HepG2 (cell line): ENCODE data around the gene GSG1. TPM values are rescaled to one million over a fixed set of nuclear protein-coding genes. Genes with fewer than 3 reads are reported as not detected.

Experiments used
- ATAC-seq: fragments of 200-7000 bp; cut with Tn5 transposase; 3 replicates; pipeline ENCODE4 v1.9.1; 2020; ENCODE audit warnings: mild to moderate bottlenecking, moderate library complexity
- BruUV-seq: library from RNA; stranded (reverse); fragments of 400-500 nt; replicated peaks from 2 replicates; lab custom pipeline; 2021; lab: Mats Ljungman, UMichigan
- CTCF ChIA-PET: fragments of 300-600 bp; formaldehyde crosslinking; extraction: SDS; loops from one replicate; lab custom pipeline; 2021; ENCODE audit warnings: low total read pairs, inconsistent platforms, low intra/inter-chr PET ratio; lab: Yijun Ruan, JAX
- POLR2A ChIA-PET: fragments of 350-600 bp; sonication (Branson Sonifier 250); formaldehyde crosslinking; loops from one replicate; lab custom pipeline; 2020; ENCODE audit warnings: antibody characterized with exemption, inconsistent platforms; lab: Yijun Ruan, JAX
- DNase-seq: peaks from one replicate; pipeline ENCODE4 v3.0.0-alpha.2; 2015; ENCODE audit warnings: low spot score
- FAIRE-seq: peaks from 3 replicates; lab custom pipeline; 2011; peaks lifted over from hg19 to GRCh38; lab: Jason Lieb, UNC
- H2AFZ ChIP-seq: one replicate; pipeline ENCODE4 v1.6.1; 2011; ENCODE audit warnings: low read length, inconsistent platforms
- H3K27ac ChIP-seq: fragments of 300-600 bp; 3 replicates; pipeline ENCODE4 v1.8.0; 2011; ENCODE audit warnings: mixed run types, mild to moderate bottlenecking, mixed read lengths, low read length, inconsistent platforms; ENCODE audit not compliant: insufficient read depth; ENCODE audit errors: extremely low read length
- H3K27me3 ChIP-seq, 2 experiments: fragments of 200-600 bp in 1 of 2; 2 replicates in 1 of 2; 3 replicates in 1 of 2; pipeline versions ENCODE4 v1.6.0 to v1.8.0; 2011; ENCODE audit warnings: low read length in 2 of 2, mild to moderate bottlenecking in 2 of 2, moderate library complexity in 2 of 2, inconsistent platforms in 1 of 2; ENCODE audit not compliant: insufficient read depth in 2 of 2, control insufficient read depth in 1 of 2
- H3K36me3 ChIP-seq, 2 experiments: fragments of 200-600 bp in 1 of 2; replicated peaks in 1 of 2; 2 replicates in 1 of 2; 3 replicates in 1 of 2; pipeline versions ENCODE4 v1.5.1 to v1.8.0; 2011; ENCODE audit warnings: low read length in 2 of 2, inconsistent platforms in 1 of 2; ENCODE audit not compliant: insufficient read depth in 2 of 2, control insufficient read depth in 1 of 2
- H3K4me1 ChIP-seq: 2 replicates; pipeline ENCODE4 v1.5.1; 2012; ENCODE audit warnings: low read length, inconsistent platforms; ENCODE audit not compliant: insufficient read depth
- H3K4me2 ChIP-seq: 2 replicates; pipeline ENCODE4 v1.6.0; 2011; ENCODE audit warnings: low read depth, low read length, inconsistent platforms
- H3K4me3 ChIP-seq, 3 experiments: fragments of 200-600 bp in 1 of 3; sonication (generic), shearing (Covaris generic) in 1 of 3; replicated peaks in 1 of 3; 2 replicates each; pipeline ENCODE4 v1.5.1; 2011 to 2016; ENCODE audit warnings: low read length in 3 of 3, inconsistent platforms in 2 of 3, low read depth in 2 of 3, mild to moderate bottlenecking in 2 of 3, control low read depth in 1 of 3, mixed read lengths in 1 of 3; ENCODE audit not compliant: insufficient read depth in 1 of 3
- H3K79me2 ChIP-seq: one replicate; pipeline ENCODE4 v1.6.1; 2011; ENCODE audit warnings: low read length, inconsistent platforms; ENCODE audit not compliant: insufficient read depth
- H3K9ac ChIP-seq: 2 replicates; pipeline ENCODE4 v1.6.0; 2011; ENCODE audit warnings: mild to moderate bottlenecking, low read depth, low read length, inconsistent platforms; ENCODE audit not compliant: insufficient read depth
- H3K9me3 ChIP-seq: 2 replicates; pipeline ENCODE4 v1.5.1; 2012; ENCODE audit warnings: mild to moderate bottlenecking, low read length
- H4K20me1 ChIP-seq: 2 replicates; pipeline ENCODE4 v1.6.0; 2011; ENCODE audit warnings: inconsistent platforms, mild to moderate bottlenecking, low read length, moderate library complexity; ENCODE audit not compliant: insufficient read depth
- BATF2 ChIP-seq: sonication (generic); formaldehyde crosslinking; IDR thresholded peaks from 2 replicates; pipeline ENCODE4 v1.8.0; 2022; ENCODE audit warnings: mild to moderate bottlenecking, missing genetic modification reagents, moderate library complexity
- CREB3 ChIP-seq: sonication (generic); formaldehyde crosslinking; IDR thresholded peaks from 2 replicates; pipeline ENCODE4 v1.5.0; 2020; ENCODE audit warnings: missing genetic modification reagents
- ESRRA ChIP-seq: sonication (generic); formaldehyde crosslinking; IDR thresholded peaks from 2 replicates; pipeline ENCODE4 v1.5.1; 2020; ENCODE audit warnings: mild to moderate bottlenecking, low read depth, missing genetic modification reagents
- FOSL1 ChIP-seq: sonication (generic); formaldehyde crosslinking; IDR thresholded peaks from 2 replicates; pipeline ENCODE4 v1.9.0; 2021; ENCODE audit warnings: missing genetic modification reagents, borderline replicate concordance
- FOSL2 ChIP-seq: sonication (generic); formaldehyde crosslinking; IDR thresholded peaks from 2 replicates; pipeline ENCODE4 v1.4.0; 2020; ENCODE audit warnings: missing genetic modification reagents
- GATAD1 ChIP-seq: IDR thresholded peaks from 2 replicates; pipeline ENCODE4 v1.6.1; 2016; ENCODE audit warnings: missing genetic modification reagents, missing compliant biosample characterization
- GLMP ChIP-seq: sonication (generic); formaldehyde crosslinking; IDR thresholded peaks from 2 replicates; pipeline ENCODE4 v1.9.0; 2021; ENCODE audit warnings: missing genetic modification reagents, mild to moderate bottlenecking, borderline replicate concordance
- IKZF4 ChIP-seq: sonication (generic); formaldehyde crosslinking; IDR thresholded peaks from 2 replicates; pipeline ENCODE4 v1.5.1; 2020; ENCODE audit warnings: borderline replicate concordance, mild to moderate bottlenecking, low read depth, missing genetic modification reagents; ENCODE audit errors: not compliant biosample characterization
- MTF2 ChIP-seq: sonication (generic); formaldehyde crosslinking; IDR thresholded peaks from 2 replicates; pipeline ENCODE4 v1.5.0; 2020; ENCODE audit warnings: missing genetic modification reagents, borderline replicate concordance
- POLR2AphosphoS2 ChIP-seq: IDR thresholded peaks from 2 replicates; pipeline ENCODE4 v1.6.1; 2011; ENCODE audit warnings: low read depth, low read length, improper control_type of control experiment
- TERF1 ChIP-seq: sonication (generic); formaldehyde crosslinking; IDR thresholded peaks from 2 replicates; pipeline ENCODE4 v1.8.0; 2022; ENCODE audit warnings: mild to moderate bottlenecking, missing genetic modification reagents, moderate library complexity
- ZFAT ChIP-seq: sonication (generic); formaldehyde crosslinking; conservative IDR thresholded peaks from 2 replicates; pipeline ENCODE4 v1.8.1; 2023; ENCODE audit warnings: missing genetic modification reagents, inconsistent platforms
- ZFP36 ChIP-seq: fragments of 150-350 bp; IDR thresholded peaks from 2 replicates; pipeline ENCODE4 v1.6.1; 2018; ENCODE audit warnings: borderline replicate concordance, low read length, low read depth; ENCODE audit not compliant: partially characterized antibody
- ZMYM4 ChIP-seq: sonication (generic); formaldehyde crosslinking; IDR thresholded peaks from 2 replicates; pipeline ENCODE4 v1.8.1; 2023; ENCODE audit warnings: mild to moderate bottlenecking, missing genetic modification reagents
- ZNF275 ChIP-seq: sonication (generic); formaldehyde crosslinking; IDR thresholded peaks from 2 replicates; pipeline ENCODE4 v1.8.0; 2022; ENCODE audit warnings: missing genetic modification reagents, mild to moderate bottlenecking, inconsistent platforms, borderline replicate concordance
- ZNF280B ChIP-seq: sonication (generic); formaldehyde crosslinking; IDR thresholded peaks from 2 replicates; pipeline ENCODE4 v1.5.0; 2020; ENCODE audit warnings: missing genetic modification reagents, mild to moderate bottlenecking, borderline replicate concordance
- ZNF282 ChIP-seq: fragments of 450-650 bp; IDR thresholded peaks from 2 replicates; pipeline ENCODE4 v1.6.1; 2018; ENCODE audit not compliant: partially characterized antibody
- ZNF335 ChIP-seq: sonication (generic); formaldehyde crosslinking; IDR thresholded peaks from 2 replicates; pipeline ENCODE4 v1.4.0; 2020; ENCODE audit warnings: missing genetic modification reagents
- ZSCAN30 ChIP-seq: sonication (generic); formaldehyde crosslinking; IDR thresholded peaks from 2 replicates; pipeline ENCODE4 v1.5.0; 2020; ENCODE audit warnings: mild to moderate bottlenecking, missing genetic modification reagents
- WGBS: methylation state at CpG from one replicate; pipeline ENCODE4 v1.1.6; 2017; ENCODE audit warnings: low lambda C conversion rate; 5-methylcytosine and 5-hydroxymethylcytosine counted together
- in situ Hi-C: cut with HindIII; loops from 2 replicates; pipeline ENCODE4 v1.10.0; 2017; ENCODE audit warnings: low pct_unique_long_range_greater_than_20kb; ENCODE audit not compliant: extremely low pct_ligation_motif_present
- intact Hi-C: fragments of 100-400 bp; cut with micrococcal nuclease; formaldehyde crosslinking; loops from one replicate; pipeline ENCODE4 v1.10.0; 2022; ENCODE audit not compliant: unreplicated experiment
- polyA plus RNA-seq, 8 experiments: library from polyadenylated mRNA; depleted of rRNA in 3 of 8; stranded (reverse) in 7 of 8; unstranded in 1 of 8; fragments of >200 nt; fragmentation: Illumina TruSeq in 4 of 8; extraction: Trizol in 4 of 8; gene quantifications; 2 replicates each; pipeline versions ENCODE4 v1.2.1 to v1.2.3, GENCODE V29; 2011 to 2016; ENCODE audit warnings: low read depth in 4 of 8, missing spikeins in 1 of 8, mixed read lengths in 1 of 8; ENCODE audit not compliant: insufficient read depth in 1 of 8
- total RNA-seq, 5 experiments: library from RNA; depleted of rRNA; stranded (reverse); fragments of >200 nt; fragmentation: Illumina TruSeq; extraction: Trizol; gene quantifications; 2 replicates each; pipeline ENCODE4 v1.2.3, GENCODE V29; 2016; ENCODE audit warnings: low read depth in 1 of 5

The GSG1 gene
- total and polyA plus RNA-seq, 2 of the 13 experiments (the other 11 are each of a cell fraction or from before 2014, with no cell fraction given), result not detected

GRCh38 chr12:13052421-13052820, 51.0 kb downstream of the GSG1 start:
- Histone ChIP-seq H3K4me2 (no peak overlapping the region), H2AFZ (no peak overlapping the region), H3K9me3 (peaks cover 5% of the 10 kb centered on the region), H3K9ac (no peak overlapping the region), H4K20me1 (no peaks in the 10 kb centered on the region), H3K4me3 (no peak overlapping the region), H3K4me1 (peaks cover 17% of the 10 kb centered on the region), H3K27me3 (no peaks in the 10 kb centered on the region), H3K27ac (no peak overlapping the region), H3K36me3 (no peaks in the 10 kb centered on the region; a peak in 1 of 5 replicates), H3K79me2 (no peaks in the 10 kb centered on the region)
- POLR2A ChIA-PET, result no interaction called here
- no peak for DNase-seq
- BruUV-seq, result no TSS peak
- in situ Hi-C loops, result no loop called here
- intact Hi-C loops, result no loop called here
- CTCF ChIA-PET, result no interaction called here
- TF ChIP-seq ZNF282, result no peak
- TF ChIP-seq ESRRA, result no peak
- TF ChIP-seq ZFP36, result no peak
- TF ChIP-seq MTF2 (CRISPR knock-in tag), result no peak
- TF ChIP-seq FOSL2 (CRISPR knock-in tag), result no peak
- no peak for TF ChIP-seq TERF1
- no peak for TF ChIP-seq ZNF275 (CRISPR knock-in tag)
- no peak for TF ChIP-seq POLR2AphosphoS2
- no peak for TF ChIP-seq GLMP (CRISPR knock-in tag)
- no peak for TF ChIP-seq FOSL1 (CRISPR knock-in tag)
- TF ChIP-seq ZNF335 (CRISPR knock-in tag), result no peak
- TF ChIP-seq CREB3, result no peak
- TF ChIP-seq ZFAT (CRISPR knock-in tag), result no peak
- TF ChIP-seq BATF2 (CRISPR knock-in tag), result no peak
- no peak for TF ChIP-seq ZMYM4
- TF ChIP-seq ZNF280B, result no peak
- TF ChIP-seq ZSCAN30 (CRISPR knock-in tag), result no peak
- no peak for TF ChIP-seq IKZF4 (CRISPR knock-in tag)
- no peak for TF ChIP-seq GATAD1 (CRISPR knock-in tag)
- no peak for FAIRE-seq
- 46% methylated on average over 2 of the region's 2 CpGs for WGBS
- no peak for ATAC-seq
